Endothelial cell of umbilical vein (primary cell): ENCODE measurements around the gene TGFBR3. TPM values are rescaled to one million over a fixed set of nuclear protein-coding genes. Genes with fewer than 3 reads are reported as not detected.

Experiments
- BruUV-seq: library from RNA; stranded (reverse); fragments of 400-500 nt; replicated peaks from 2 replicates; lab custom pipeline; 2021; lab: Mats Ljungman, UMichigan
- CTCF ChIA-PET: fragments of 300-600, 350-600 bp; sonication (Branson Sonifier 250); formaldehyde crosslinking; loops from one replicate; lab custom pipeline; 2021; ENCODE audit warnings: antibody characterized with exemption, inconsistent platforms; lab: Charles Lee
- POLR2A ChIA-PET: fragments of 300-600, 350-600 bp; sonication (Branson Sonifier 250); formaldehyde crosslinking; loops from one replicate; lab custom pipeline; 2021; ENCODE audit warnings: antibody characterized with exemption, inconsistent platforms; lab: Charles Lee
- DNase-seq: peaks from one replicate; pipeline ENCODE4 v3.0.0-alpha.2; 2011; ENCODE audit warnings: low read depth, low spot score
- FAIRE-seq: peaks from 2 replicates; lab custom pipeline; 2011; peaks lifted over from hg19 to GRCh38; lab: Jason Lieb, UNC
- H2AFZ ChIP-seq: 2 replicates; pipeline ENCODE4 v1.6.0; 2012; ENCODE audit warnings: low read depth, low read length, control low read depth, inconsistent platforms
- H3K27ac ChIP-seq: 2 replicates; pipeline ENCODE4 v1.5.1; 2011; ENCODE audit warnings: low read depth, mild to moderate bottlenecking, control low read depth, low read length, moderate library complexity; ENCODE audit not compliant: insufficient read depth
- H3K27me3 ChIP-seq, 2 experiments: 2 replicates each; pipeline versions ENCODE4 v1.6.0 to v1.6.1; 2011; ENCODE audit warnings: low read length in 2 of 2, mixed read lengths in 1 of 2; ENCODE audit not compliant: control insufficient read depth in 2 of 2, insufficient read depth in 2 of 2
- H3K36me3 ChIP-seq, 2 experiments: 2 replicates in 1 of 2; 3 replicates in 1 of 2; pipeline ENCODE4 v1.5.1; 2011; ENCODE audit warnings: low read length in 2 of 2, mild to moderate bottlenecking in 1 of 2, moderate library complexity in 1 of 2; ENCODE audit not compliant: control insufficient read depth in 2 of 2, insufficient read depth in 2 of 2; ENCODE audit errors: extremely low read depth in 1 of 2
- H3K4me1 ChIP-seq: 3 replicates; pipeline ENCODE4 v1.5.1; 2011; ENCODE audit warnings: mild to moderate bottlenecking, low read length; ENCODE audit not compliant: control insufficient read depth, insufficient read depth; ENCODE audit errors: extremely low read depth
- H3K4me2 ChIP-seq: 2 replicates; pipeline ENCODE4 v1.6.1; 2011; ENCODE audit warnings: low read length, control low read depth, mixed read lengths; ENCODE audit not compliant: insufficient read depth
- H3K4me3 ChIP-seq, 3 experiments: fragments of 200-600 bp in 1 of 3; sonication (generic), shearing (Covaris generic) in 1 of 3; replicated peaks in 1 of 3; 2 replicates each; pipeline ENCODE4 v1.5.1; 2011 to 2016; ENCODE audit warnings: control low read depth in 3 of 3, low read length in 3 of 3, mild to moderate bottlenecking in 2 of 3, inconsistent platforms in 1 of 3, low read depth in 1 of 3, moderate library complexity in 1 of 3; ENCODE audit not compliant: insufficient read depth in 1 of 3
- H3K79me2 ChIP-seq: 2 replicates; pipeline ENCODE4 v1.6.0; 2012; ENCODE audit warnings: low read length, inconsistent platforms; ENCODE audit not compliant: control insufficient read depth, insufficient read depth
- H3K9ac ChIP-seq: replicated peaks from 2 replicates; pipeline ENCODE3; 2011; ENCODE audit warnings: low read length, control low read depth; ENCODE audit not compliant: insufficient read depth; ENCODE audit errors: extremely low read depth
- H3K9me1 ChIP-seq: replicated peaks from 3 replicates; pipeline ENCODE4 v1.6.0; 2011; ENCODE audit warnings: mild to moderate bottlenecking, low read length; ENCODE audit not compliant: control insufficient read depth, insufficient read depth; ENCODE audit errors: extremely low read depth
- H3K9me3 ChIP-seq: replicated peaks from 2 replicates; pipeline ENCODE4 v1.5.1; 2012; ENCODE audit warnings: low read length, inconsistent platforms; ENCODE audit not compliant: control insufficient read depth, insufficient read depth
- H4K20me1 ChIP-seq: replicated peaks from 2 replicates; pipeline ENCODE3; 2011; ENCODE audit warnings: mild to moderate bottlenecking, low read length; ENCODE audit not compliant: control insufficient read depth, insufficient read depth; ENCODE audit errors: extremely low read depth
- CTCF ChIP-seq, 2 donors: IDR thresholded peaks; 1 replicate in 1 of 2; 2 replicates in 1 of 2; pipeline ENCODE4 v1.5.1; 2011; ENCODE audit warnings: low read length in 2 of 2, mild to moderate bottlenecking in 2 of 2, moderate library complexity in 2 of 2, control low read depth in 1 of 2, inconsistent platforms in 1 of 2, low read depth in 1 of 2; ENCODE audit not compliant: insufficient read depth in 1 of 2; ENCODE audit errors: extremely low read depth in 1 of 2
- EZH2 ChIP-seq: IDR thresholded peaks from 2 replicates; pipeline ENCODE4 v1.6.1; 2012; ENCODE audit warnings: borderline replicate concordance, low read depth, mild to moderate bottlenecking, moderate library complexity, low read length, inconsistent platforms; ENCODE audit not compliant: severe bottlenecking
- FOS ChIP-seq: IDR thresholded peaks from 2 replicates; pipeline ENCODE4 v1.6.1; 2011; ENCODE audit warnings: mild to moderate bottlenecking, low read length, moderate library complexity, borderline replicate concordance; ENCODE audit not compliant: insufficient read depth
- GATA2 ChIP-seq: IDR thresholded peaks from 2 replicates; pipeline ENCODE4 v1.7.0; 2011; ENCODE audit warnings: low read depth, mild to moderate bottlenecking, moderate library complexity, mixed read lengths, low read length; ENCODE audit not compliant: insufficient read length, insufficient read depth
- JUN ChIP-seq: IDR thresholded peaks from 2 replicates; pipeline ENCODE4 v1.6.1; 2011; ENCODE audit warnings: borderline replicate concordance, low read depth; ENCODE audit not compliant: insufficient read length, insufficient read depth
- MAX ChIP-seq: IDR thresholded peaks from 2 replicates; pipeline ENCODE4 v1.6.1; 2011; ENCODE audit not compliant: insufficient read depth, insufficient read length
- MYC ChIP-seq: IDR thresholded peaks from one replicate; pipeline ENCODE4 v1.6.1; 2011; ENCODE audit warnings: mild to moderate bottlenecking, low read depth, low read length
- POLR2A ChIP-seq: IDR thresholded peaks from 2 replicates; pipeline ENCODE4 v1.6.1; 2012; ENCODE audit warnings: low read depth, mild to moderate bottlenecking, control low read depth, low read length
- POLR2AphosphoS5 ChIP-seq: IDR thresholded peaks from 2 replicates; pipeline ENCODE4 v1.6.1; 2012; ENCODE audit warnings: low read depth, mild to moderate bottlenecking, control low read depth, low read length, moderate library complexity; ENCODE audit not compliant: insufficient read depth
- dilution Hi-C: fragments of 300-500 bp; cut with MboI; formaldehyde crosslinking; loops from one replicate; pipeline ENCODE4 v1.15.0; 2019; ENCODE audit warnings: low sequenced_read_pairs; ENCODE audit not compliant: extremely low pct_ligation_motif_present
- intact Hi-C: fragments of 100-400 bp; cut with micrococcal nuclease; formaldehyde crosslinking; loops from one replicate; pipeline ENCODE4 v1.10.0; 2022
- polyA plus RNA-seq, 4 experiments: library from polyadenylated mRNA; depleted of rRNA in 3 of 4; stranded (reverse) in 3 of 4; unstranded in 1 of 4; fragments of >200 nt; gene quantifications; 2 replicates each; pipeline versions ENCODE4 v1.2.1 to v1.2.3, GENCODE V29; 2011 to 2012; ENCODE audit warnings: missing spikeins in 1 of 4
- total RNA-seq: library from RNA; stranded (reverse); gene quantifications from 2 replicates; pipeline ENCODE4 v1.2.3, GENCODE V29; 2021

TGFBR3 gene
- total and polyA plus RNA-seq, 2 donors (not counting 3 experiments of a cell fraction or from before 2014, with no cell fraction given) = 8.0 to 13.4 TPM

- dilution Hi-C loops (no loop called here), intact Hi-C loops (loop anchor here (5.0 kb wide), 1 partner anchor 133 kb away; no protein-coding TSS in a partner anchor)
- Histone ChIP-seq H3K36me3 (peaks cover 0 to 2% of the 10 kb centered on the region in 2 experiments), H3K27ac (no peak overlapping the region), H3K4me3 (no peak overlapping the region), H2AFZ (no peak overlapping the region), H3K79me2 (no peaks in the 10 kb centered on the region), H4K20me1 (no peaks in the 10 kb centered on the region), H3K9me3 (no peaks in the 10 kb centered on the region), H3K4me2 (no peak overlapping the region), H3K4me1 (peaks cover 9% of the 10 kb centered on the region), H3K9me1 (no peaks in the 10 kb centered on the region), H3K9ac (no peak overlapping the region), H3K27me3 (no peaks in the 10 kb centered on the region)
- FAIRE-seq = no peak
- POLR2A ChIA-PET = no interaction called here
- BruUV-seq = no TSS peak
- no peak for DNase-seq
- TF ChIP-seq EZH2 (no peak), POLR2A (no peak), CTCF (IDR thresholded peaks at IDR 0.05; ENCODE audit: extremely low read depth in 1 of 2, insufficient read depth in 1 of 2, low read depth in 1 of 2, low read length in 2 of 2) (no peak), MAX (no peak), GATA2 (no peak), MYC (no peak), FOS (no peak), JUN (no peak), POLR2AphosphoS5 (no peak)
- CTCF ChIA-PET = no interaction called here
These were observed 92.1 kb downstream of the TGFBR3 start for GRCh38 chr1:91793877-91794276.
